ENCODE results near the gene MPPED1.

DNA sequence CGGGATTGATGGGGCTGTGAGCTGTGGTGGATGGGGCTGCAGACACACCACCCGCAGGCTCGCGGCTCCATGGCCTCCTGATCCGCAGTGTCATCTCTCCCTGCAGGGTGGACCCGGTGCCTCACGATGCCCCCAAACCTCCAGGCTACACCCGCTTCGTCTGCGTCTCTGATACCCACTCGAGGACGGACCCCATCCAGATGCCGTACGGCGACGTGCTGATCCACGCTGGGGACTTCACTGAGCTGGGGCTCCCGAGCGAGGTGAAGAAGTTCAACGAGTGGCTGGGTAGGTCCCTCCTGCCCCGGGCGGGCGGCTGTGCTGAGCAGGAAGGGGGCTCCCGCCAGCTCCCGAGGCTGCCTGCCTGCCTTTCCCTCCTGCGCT, 23.1 kb downstream of the MPPED1 start:
- TF ChIP-seq, protein P1, sequence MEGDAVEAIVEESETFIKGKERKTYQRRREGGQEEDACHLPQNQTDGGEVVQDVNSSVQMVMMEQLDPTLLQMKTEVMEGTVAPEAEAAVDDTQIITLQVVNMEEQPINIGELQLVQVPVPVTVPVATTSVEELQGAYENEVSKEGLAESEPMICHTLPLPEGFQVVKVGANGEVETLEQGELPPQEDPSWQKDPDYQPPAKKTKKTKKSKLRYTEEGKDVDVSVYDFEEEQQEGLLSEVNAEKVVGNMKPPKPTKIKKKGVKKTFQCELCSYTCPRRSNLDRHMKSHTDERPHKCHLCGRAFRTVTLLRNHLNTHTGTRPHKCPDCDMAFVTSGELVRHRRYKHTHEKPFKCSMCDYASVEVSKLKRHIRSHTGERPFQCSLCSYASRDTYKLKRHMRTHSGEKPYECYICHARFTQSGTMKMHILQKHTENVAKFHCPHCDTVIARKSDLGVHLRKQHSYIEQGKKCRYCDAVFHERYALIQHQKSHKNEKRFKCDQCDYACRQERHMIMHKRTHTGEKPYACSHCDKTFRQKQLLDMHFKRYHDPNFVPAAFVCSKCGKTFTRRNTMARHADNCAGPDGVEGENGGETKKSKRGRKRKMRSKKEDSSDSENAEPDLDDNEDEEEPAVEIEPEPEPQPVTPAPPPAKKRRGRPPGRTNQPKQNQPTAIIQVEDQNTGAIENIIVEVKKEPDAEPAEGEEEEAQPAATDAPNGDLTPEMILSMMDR (IDR thresholded peaks at IDR 0.05 in 8 of 11, conservative IDR thresholded peaks at IDR 0.05 in 3 of 11) = no peak
- TF ChIP-seq POLR2A (IDR thresholded peaks at IDR 0.05) = no peak
- no peak for TF ChIP-seq POLR2AphosphoS5 (IDR thresholded peaks at IDR 0.05)
